GM18873 (cell line): ENCODE results near the gene TMEM132D.

Experiments used
- ATAC-seq: cut with Tn5 transposase; IDR thresholded peaks from one replicate; pipeline ENCODE4 v1.9.1; 2021; ENCODE audit warnings: mild to moderate bottlenecking, moderate library complexity, moderate number of reproducible peaks; ENCODE audit not compliant: unreplicated experiment, low FRiP score

TMEM132D gene

DNA sequence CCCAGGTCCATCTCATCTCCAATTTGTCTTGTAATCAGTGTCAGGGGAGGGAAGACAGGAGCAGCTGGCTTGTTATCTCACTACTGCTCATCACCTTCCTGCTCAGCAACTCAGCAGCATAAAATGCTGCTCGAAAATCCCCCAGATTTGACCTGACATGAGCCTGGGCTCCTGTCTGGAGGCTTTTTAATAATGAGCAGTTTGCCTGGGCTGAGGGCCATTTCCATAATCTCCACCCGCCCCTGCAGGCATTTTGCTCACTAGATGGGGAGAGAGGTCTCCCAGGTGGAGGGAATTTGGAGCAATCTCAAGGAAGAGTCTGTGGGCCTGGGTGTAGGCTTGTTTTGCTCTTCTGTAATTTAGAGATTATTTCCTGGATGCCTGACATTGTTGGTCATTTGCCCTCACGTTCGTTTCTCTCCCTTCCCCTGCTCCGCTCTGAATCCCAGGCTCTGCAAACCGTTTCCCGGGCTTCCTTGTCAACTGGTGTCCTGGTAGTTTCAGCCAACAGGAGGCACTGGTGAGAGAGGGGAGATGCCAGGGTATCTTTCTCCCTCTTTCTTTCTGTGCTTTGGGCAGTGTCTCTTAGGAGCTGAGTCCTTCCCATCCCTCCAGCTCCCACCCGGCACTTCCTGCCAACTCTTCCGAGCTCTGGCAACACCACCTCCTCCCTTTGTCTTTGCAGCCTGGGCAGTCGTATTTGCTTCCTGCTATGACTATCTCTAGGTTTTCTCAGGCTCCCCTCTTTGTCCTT is 751.3 kb downstream of the TMEM132D start:
- no peak for ATAC-seq

- no peak for ATAC-seq
Observed at GRCh38 chr12:129150721-129151120, 753.1 kb downstream of the TMEM132D start.

DNA sequence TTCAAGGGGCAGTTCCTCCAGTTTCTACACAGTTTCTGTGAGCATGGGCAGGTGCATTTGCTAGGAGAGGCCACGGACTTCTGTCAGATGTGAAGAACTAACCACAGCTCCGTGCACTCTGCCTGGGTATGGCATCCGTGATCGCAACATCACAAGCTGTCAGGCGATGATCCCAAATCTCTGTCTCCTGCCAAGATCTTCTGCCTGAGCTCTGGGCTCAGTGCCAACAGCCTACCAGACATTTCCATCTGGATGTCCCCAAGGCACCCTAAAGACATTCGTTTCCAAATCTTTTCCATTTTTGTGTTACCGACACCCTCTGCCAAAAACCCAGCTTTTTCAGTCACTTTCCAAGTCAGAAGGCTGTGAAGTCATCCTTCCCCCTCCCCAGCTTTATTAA is 758.4 kb downstream of the TMEM132D start:
- no peak for ATAC-seq

DNA sequence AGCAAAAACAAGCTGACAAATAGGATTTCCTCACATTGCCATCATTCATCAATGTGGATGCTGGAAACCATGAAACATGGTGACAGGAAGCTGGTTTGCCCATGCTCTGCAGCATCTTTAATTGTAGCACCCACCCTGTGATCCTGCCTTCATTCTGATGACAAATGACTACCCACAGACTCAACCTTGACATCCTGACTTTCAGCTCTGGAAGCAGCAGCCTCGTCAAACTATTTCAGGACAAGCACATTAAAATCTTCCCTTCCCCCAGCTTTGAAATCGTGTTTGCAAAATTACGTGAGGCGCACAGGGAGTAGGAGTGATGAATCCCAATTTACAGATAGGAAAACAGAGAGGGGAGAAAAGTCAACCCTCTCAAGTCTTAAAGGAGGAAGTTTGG is 765.0 kb downstream of the TMEM132D start:
- ATAC-seq: no peak

- ATAC-seq: no peak
Observed at GRCh38 chr12:129136694-129137325, 767.0 kb downstream of the TMEM132D start.

DNA sequence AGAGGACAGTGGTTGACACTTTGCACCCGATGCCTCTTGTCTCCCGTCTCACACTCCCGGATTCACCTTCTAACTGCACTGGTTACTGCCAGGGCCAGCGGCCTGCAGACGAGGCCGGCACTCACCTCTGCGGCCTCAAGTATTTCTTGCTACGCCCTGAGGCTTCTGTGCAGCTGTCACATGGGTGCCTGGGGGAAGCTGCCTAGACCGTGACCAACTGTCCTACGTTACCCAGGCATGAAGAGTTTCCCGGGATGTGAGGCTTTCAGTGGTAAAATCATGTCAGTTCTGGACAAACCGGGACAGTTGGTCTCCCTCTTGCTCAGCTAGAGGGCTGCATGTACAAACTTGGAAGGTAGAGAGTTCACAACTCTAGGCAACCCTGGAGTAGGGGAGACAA is 776.1 kb downstream of the TMEM132D start:
- no peak for ATAC-seq

- no peak for ATAC-seq
Observed at GRCh38 chr12:129127211-129127610, 776.6 kb downstream of the TMEM132D start.

DNA sequence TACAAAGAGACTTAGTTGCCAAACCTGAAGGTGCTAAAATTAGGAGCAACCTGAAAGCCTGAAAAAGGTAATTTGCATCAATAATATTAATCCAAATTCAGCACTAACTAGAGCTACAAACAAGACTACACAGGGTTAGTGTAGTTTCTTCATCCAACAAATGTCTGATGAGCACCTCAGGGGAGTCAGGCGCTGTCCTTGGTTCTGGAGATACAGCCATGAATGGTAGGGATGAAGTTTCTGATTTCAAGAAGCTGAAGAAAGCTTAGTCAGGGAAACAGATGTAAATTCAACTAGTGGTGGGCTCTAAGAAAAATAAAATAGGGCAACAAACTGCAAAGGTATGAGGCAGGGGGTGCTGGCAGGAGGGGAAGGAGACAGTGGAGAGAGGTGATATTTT is 784.3 kb downstream of the TMEM132D start:
- no peak for ATAC-seq

GRCh38 chr12:129115558-129115957 is 788.3 kb downstream of the TMEM132D start:
- no peak for ATAC-seq

GRCh38 chr12:129110575-129110974 is 793.2 kb downstream of the TMEM132D start:
- ATAC-seq: no peak

GRCh38 chr12:129109174-129110001 is 794.4 kb downstream of the TMEM132D start:
- no peak for ATAC-seq

GRCh38 chr12:129106772-129107171 is 797.1 kb downstream of the TMEM132D start:
- no peak for ATAC-seq

GRCh38 chr12:129103231-129103630 is 800.6 kb downstream of the TMEM132D start:
- no peak for ATAC-seq

DNA sequence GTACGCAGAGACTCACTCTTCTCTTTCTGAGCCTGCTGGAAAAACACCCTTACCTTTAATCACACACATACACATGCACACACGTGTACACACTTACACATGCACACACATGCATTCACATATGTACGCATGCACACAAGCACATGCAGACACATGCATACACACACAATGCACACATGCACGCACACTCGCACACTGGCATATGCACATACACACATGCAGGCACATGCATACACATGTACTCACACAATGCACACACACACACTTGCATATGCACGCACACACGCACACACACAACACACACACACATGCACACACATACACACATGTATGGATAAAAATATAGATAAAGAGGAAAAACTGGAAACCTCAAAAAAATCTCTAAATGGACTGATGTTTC is 801.6 kb downstream of the TMEM132D start:
- no peak for ATAC-seq

- no peak for ATAC-seq
Observed at GRCh38 chr12:129101816-129102215, 802.0 kb downstream of the TMEM132D start.

DNA sequence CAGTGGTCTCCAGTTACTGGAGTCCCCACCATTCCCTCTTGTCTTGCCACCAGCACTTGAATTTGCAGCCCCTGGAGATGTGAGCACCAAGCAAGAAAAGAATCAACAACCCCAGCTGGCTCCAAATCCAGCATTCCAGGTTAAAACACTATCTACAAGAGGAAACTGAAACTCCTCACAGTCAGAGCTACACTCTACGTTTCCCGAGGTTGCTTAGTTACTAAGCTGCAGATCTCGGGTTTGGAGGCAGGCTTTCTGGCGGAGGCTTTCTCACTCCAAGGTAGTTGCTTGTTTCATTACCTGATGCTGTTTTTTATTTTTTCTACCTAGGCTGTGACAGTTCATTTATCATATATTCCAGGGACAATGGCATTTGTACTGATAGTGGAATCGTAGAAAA is 802.4 kb downstream of the TMEM132D start:
- no peak for ATAC-seq

GRCh38 chr12:129097451-129097850 is 806.4 kb downstream of the TMEM132D start:
- no peak for ATAC-seq

- ATAC-seq: no peak
Observed at GRCh38 chr12:129096968-129097367, 806.9 kb downstream of the TMEM132D start.

GRCh38 chr12:129096184-129096583 is 807.6 kb downstream of the TMEM132D start:
- no peak for ATAC-seq

- no peak for ATAC-seq
Observed at GRCh38 chr12:129089576-129089975, 814.2 kb downstream of the TMEM132D start.
